Measurements from ENCODE around the gene LAT. TPM values are rescaled to one million over a fixed set of nuclear protein-coding genes. Genes with fewer than 3 reads are reported as not detected.
A peak's percentile ranks its signal among the peaks of the same experiment; 100 is the strongest.

LAT gene
- total RNA-seq, 4 donors from 2014 or later: 10.5 to 52.0 (median 15.9) TPM

DNA sequence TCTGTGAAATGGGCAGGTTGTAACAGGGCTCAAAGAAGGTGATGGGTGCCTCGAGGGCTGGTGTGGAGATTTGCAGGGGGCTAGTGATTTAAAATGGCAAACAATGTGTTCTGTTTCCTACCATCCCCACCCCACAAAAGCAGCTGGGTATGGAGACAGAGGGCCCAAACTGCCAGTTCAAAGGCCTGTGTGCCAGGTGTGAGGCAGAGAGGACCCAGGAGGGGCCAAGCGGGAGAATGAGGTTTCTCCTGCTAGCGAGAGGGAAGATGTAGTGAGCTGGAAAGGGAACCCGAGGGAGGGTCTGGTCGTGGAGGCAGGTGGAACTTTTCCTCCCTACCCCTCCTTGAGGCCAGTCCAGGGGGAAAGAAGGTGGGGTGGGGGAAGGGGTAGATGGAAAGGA, 39.4 kb downstream of the LAT start:
- H3K4me1 ChIP-seq: no peaks in the 10 kb centered on the region
- H3K4me3 ChIP-seq: no peak overlapping the region
- DNase-seq: no peak
- H3K36me3 ChIP-seq: no peaks in the 10 kb centered on the region
- no peak for TF ChIP-seq POLR2A (IDR thresholded peaks at IDR 0.05)
- TF ChIP-seq, protein P1, sequence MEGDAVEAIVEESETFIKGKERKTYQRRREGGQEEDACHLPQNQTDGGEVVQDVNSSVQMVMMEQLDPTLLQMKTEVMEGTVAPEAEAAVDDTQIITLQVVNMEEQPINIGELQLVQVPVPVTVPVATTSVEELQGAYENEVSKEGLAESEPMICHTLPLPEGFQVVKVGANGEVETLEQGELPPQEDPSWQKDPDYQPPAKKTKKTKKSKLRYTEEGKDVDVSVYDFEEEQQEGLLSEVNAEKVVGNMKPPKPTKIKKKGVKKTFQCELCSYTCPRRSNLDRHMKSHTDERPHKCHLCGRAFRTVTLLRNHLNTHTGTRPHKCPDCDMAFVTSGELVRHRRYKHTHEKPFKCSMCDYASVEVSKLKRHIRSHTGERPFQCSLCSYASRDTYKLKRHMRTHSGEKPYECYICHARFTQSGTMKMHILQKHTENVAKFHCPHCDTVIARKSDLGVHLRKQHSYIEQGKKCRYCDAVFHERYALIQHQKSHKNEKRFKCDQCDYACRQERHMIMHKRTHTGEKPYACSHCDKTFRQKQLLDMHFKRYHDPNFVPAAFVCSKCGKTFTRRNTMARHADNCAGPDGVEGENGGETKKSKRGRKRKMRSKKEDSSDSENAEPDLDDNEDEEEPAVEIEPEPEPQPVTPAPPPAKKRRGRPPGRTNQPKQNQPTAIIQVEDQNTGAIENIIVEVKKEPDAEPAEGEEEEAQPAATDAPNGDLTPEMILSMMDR (IDR thresholded peaks at IDR 0.05): no peak
- no peaks in the 10 kb centered on the region for H3K27me3 ChIP-seq
- no peaks in the 10 kb centered on the region for H3K9me3 ChIP-seq
- peak overlapping the region in 1 of 4 donors; percentile 14 for H3K27ac ChIP-seq

DNA sequence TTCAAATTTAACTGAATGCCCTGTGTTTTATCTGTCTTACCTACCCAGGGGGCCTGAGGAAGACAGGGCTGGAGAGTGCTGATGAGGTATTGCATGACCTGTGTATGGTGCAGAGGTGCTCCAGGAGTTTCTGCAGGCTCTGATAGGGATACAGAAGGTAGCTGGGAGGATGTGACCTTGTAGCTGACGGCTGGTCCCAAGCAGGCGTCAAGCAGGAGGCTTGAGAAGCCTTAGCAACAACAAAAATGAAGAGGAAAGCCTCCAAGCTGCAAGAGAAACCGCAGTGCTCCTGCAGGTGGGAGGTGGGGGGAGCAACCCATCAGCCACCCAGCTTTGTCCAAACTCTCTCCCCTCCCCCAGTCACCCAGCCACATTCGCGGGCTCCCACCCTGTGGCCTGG, 40.4 kb downstream of the LAT start:
- DNase-seq: peak in 1 of 3 donors; percentile 36
- Histone ChIP-seq H3K9me3 (no peaks in the 10 kb centered on the region), H3K4me1 (no peaks in the 10 kb centered on the region), H3K27me3 (no peaks in the 10 kb centered on the region), H3K36me3 (no peaks in the 10 kb centered on the region), H3K27ac (no peak overlapping the region), H3K4me3 (no peak overlapping the region)
- TF ChIP-seq, protein P1 (IDR thresholded peaks at IDR 0.05): no peak
- TF ChIP-seq POLR2A (IDR thresholded peaks at IDR 0.05): no peak

DNA sequence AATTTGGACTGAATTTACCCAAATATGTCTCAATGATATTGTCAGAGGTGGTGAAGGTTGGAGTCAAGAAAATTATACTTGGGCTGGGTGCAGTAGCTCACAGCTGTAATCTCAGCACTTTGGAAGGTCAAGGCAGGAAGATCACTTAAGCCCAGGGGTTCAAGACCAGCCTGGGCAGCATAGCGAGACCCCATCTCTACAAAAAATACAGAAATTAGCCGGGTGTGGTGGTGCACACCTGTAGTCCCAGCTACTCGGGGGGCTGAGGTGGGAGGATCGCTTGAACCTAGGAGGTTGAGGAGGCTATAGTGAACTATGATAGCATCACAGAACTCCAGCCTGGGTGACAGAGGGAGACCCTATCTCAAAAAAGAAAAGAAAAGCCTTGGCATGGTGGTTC, 40.9 kb downstream of the LAT start:
- DNase-seq: peak in 1 of 3 donors; percentile 2
- TF ChIP-seq, protein P1 (IDR thresholded peaks at IDR 0.05): no peak
- TF ChIP-seq POLR2A (IDR thresholded peaks at IDR 0.05): no peak
- no peaks in the 10 kb centered on the region for H3K4me1 ChIP-seq
- no peak overlapping the region for H3K27ac ChIP-seq
- H3K4me3 ChIP-seq: no peak overlapping the region
- no peaks in the 10 kb centered on the region for H3K36me3 ChIP-seq
- no peaks in the 10 kb centered on the region for H3K27me3 ChIP-seq
- H3K9me3 ChIP-seq: no peaks in the 10 kb centered on the region

DNA sequence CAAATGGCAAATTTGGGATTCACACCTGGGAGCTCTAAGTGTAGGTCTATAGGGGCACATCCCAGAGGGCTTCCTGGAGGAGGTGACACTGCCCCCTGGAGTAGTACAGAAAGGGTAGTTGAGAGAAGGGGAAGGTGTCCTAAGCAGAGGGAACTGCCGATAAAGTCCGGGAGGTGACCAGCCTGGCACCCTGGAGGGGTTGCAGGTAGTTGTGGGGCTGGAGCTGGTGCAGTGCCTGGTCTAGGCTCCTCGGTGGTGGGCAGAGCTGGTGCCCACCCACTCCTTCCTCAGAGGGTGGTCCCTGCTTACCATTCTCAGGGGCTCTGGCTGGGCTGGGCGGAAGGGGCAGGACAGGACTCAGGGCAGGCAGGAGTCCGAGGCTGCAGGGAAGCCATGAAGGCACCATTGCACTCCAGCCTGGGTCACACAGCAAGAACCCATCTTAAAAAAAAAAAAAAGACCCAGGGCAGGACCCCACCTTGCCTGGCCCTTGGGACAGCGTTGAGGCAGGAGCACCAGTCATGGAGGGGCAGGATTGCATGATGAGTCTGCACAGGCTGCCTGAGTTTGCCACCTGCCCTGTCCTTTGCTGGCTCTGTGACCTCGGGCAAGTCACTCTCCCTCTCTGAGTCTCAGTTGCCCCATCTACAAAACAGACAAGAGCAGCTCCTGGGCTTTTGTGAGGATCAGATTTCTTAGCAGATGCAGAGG, 43.8 kb downstream of the LAT start:
- no peaks in the 10 kb centered on the region for H3K4me1 ChIP-seq
- H3K36me3 ChIP-seq: no peaks in the 10 kb centered on the region
- no peaks in the 10 kb centered on the region for H3K9me3 ChIP-seq
- DNase-seq: peak in 2 of 3 donors; percentile 3 to 25
- H3K4me3 ChIP-seq: no peak overlapping the region
- no peak overlapping the region for H3K27ac ChIP-seq
- no peak for TF ChIP-seq POLR2A (IDR thresholded peaks at IDR 0.05)
- TF ChIP-seq, protein P1 (IDR thresholded peaks at IDR 0.05): no peak
- no peaks in the 10 kb centered on the region for H3K27me3 ChIP-seq

DNA sequence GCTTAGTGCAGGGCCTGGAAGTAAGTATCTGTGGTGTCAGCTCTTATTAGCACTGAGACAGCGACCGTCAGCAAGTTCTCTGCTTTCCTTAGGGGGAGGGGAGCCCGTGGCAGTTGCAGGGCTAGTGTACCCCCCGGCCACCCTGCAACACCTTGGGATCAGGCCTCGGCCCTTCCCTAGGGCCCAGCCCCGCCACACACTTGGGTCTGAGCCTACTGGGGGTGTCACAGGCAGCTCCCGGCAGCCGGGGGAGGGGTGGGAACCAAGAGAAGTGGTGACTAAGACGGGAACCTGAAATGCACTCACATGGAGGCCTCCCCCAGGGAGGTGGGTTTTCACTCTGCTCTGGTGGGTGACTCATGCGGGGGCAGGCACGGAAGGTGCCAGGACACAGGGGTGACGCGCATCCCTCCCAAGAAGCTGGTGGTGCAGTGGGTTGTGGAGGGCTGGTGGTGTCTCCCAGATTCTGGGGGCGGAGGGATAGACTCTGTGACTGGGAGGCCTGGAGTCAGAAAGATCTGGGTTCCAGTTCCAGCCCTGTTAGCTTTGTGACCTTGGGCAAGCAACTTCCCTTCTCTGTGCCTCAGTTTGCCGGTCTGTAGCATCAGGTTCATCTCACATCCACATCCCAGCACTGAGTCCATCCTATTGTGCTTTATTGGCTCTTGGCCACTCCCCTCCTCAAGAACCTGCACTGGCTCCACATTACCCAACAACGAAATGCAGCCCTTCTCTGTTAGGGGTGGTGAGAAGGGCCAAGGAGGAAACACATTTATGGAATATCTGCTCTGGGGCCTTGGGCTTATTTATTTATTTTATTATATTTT, 44.5 kb downstream of the LAT start:
- DNase-seq: peak in 2 of 3 donors; percentile 17 to 45
- H3K27ac ChIP-seq: no peak overlapping the region
- no peaks in the 10 kb centered on the region for H3K4me1 ChIP-seq
- H3K9me3 ChIP-seq: no peaks in the 10 kb centered on the region
- TF ChIP-seq POLR2A (IDR thresholded peaks at IDR 0.05): no peak
- TF ChIP-seq, protein P1 (IDR thresholded peaks at IDR 0.05): no peak
- no peaks in the 10 kb centered on the region for H3K27me3 ChIP-seq
- no peak overlapping the region for H3K4me3 ChIP-seq
- H3K36me3 ChIP-seq: no peaks in the 10 kb centered on the region
